ENCODE results near the gene VAV3.

The VAV3 gene

DNA sequence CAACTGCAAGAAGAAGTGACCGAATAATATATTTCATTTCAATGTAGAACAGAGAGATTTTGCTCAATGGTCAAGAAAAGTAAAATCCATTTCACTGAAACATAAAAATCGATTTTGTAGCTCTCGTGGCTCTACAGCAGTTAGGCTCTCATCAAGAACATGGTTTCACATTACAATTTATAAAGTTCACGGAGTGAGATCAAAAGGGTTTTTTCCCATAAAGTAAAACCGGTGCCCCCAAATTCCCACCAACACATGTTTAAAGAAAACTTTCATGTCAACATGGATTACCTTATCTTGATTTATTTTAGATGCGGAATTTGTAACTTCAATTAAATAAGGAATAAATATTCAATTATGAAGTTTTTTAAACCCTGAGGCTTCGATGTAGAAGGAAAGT lies 16.3 kb upstream of the VAV3 start:
- H3K27ac ChIP-seq: no peak overlapping the region
- no peak for TF ChIP-seq CTCF (conservative IDR thresholded peaks at IDR 0.05)

- TF ChIP-seq CTCF (conservative IDR thresholded peaks at IDR 0.05): no peak
- no peak overlapping the region for H3K27ac ChIP-seq
Observed at GRCh38 chr1:107979926-107980325, 14.9 kb upstream of the VAV3 start.

- H3K27ac ChIP-seq: no peak overlapping the region
- TF ChIP-seq CTCF (conservative IDR thresholded peaks at IDR 0.05): no peak
Observed at GRCh38 chr1:107979088-107979487, 14.1 kb upstream of the VAV3 start.

DNA sequence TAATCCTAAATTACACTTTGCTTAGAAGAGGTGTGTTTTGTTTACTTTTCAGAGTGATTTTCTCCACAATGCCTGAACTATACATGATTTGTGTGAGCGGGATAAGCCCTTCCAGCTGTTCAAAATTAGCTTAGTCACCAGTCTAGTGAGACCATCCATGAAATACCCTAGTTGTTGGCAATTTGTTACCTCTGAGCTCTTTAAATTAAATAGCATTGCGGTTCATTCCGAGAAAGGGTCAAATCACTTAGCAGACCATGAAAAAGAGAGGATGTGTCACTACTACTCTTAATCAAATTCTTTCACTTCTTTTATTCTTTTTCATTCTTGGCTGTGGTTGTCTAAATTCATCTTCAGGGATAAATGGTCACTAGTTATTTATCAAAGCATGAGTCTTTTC lies 11.9 kb upstream of the VAV3 start:
- no peak overlapping the region for H3K27ac ChIP-seq
- TF ChIP-seq CTCF (conservative IDR thresholded peaks at IDR 0.05): no peak

DNA sequence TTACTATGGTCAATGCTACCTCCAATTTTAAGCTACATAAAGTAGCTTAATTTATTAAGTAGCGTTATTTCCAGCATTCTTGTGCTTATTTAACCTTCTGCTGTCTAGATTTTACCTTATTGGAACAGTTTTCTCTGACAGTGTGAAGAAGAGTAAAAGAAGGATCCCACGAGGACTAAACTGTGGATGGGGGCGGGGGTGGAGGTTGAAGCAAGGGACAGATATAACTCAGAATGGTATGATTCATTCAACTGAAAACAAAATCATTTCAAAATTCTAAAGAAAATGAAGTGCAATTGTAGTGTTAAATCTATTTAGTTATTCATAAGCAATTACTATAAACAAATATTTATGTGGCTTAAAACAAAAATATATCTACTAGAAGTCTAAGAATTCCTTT lies 11.5 kb upstream of the VAV3 start:
- no peak overlapping the region for H3K27ac ChIP-seq
- no peak for TF ChIP-seq CTCF (conservative IDR thresholded peaks at IDR 0.05)

DNA sequence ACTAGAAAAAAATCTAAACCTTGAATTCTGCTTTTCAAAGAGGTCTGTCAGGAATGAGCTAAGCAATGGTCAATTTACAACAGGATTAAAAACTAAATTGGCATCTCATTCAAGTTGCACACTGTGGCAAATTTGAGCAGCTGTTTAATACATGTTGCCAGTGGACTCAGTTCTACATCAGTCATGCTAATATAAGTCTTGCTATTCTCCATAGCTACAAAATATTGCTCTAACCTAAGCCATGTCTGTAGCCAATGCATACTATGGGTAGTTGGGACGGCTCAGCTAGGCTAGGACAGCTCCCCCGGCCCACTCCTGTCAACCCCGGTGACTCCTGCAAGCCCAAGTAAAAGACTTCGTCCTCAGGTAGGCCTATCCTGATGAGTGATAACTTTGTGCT lies 10.9 kb upstream of the VAV3 start:
- TF ChIP-seq CTCF (conservative IDR thresholded peaks at IDR 0.05): no peak
- H3K27ac ChIP-seq: no peak overlapping the region

DNA sequence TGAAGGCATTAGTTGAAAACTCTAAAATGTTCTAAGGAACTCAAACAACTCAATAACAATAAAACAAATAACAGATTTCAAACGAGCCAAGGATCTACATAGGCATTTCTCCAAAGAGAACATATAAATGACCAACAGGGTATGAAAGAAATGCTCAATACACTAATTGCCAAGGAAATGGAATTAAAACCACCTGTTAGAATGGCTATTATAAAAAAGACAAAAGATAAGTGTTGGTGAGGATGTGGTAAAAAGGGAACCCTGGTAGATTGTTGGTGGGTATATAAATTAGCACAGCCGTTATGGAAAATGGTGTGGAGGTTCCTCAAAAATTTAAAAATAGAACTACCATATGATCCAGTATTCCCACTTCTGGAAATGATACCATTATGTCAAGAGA lies 9.1 kb upstream of the VAV3 start:
- H3K27ac ChIP-seq: no peak overlapping the region
- TF ChIP-seq CTCF (conservative IDR thresholded peaks at IDR 0.05): no peak
